Heart left ventricle (tissue), 13 donors: Measurements from ENCODE around the gene STXBP6.

Experiments used
- POLR2A ChIP-seq, 2 donors: fragments of 450-650 bp; IDR thresholded peaks; one replicate each; pipeline ENCODE4 v1.6.1; 2017; ENCODE audit warnings: antibody characterized with exemption in 2 of 2, mild to moderate bottlenecking in 2 of 2, moderate library complexity in 2 of 2
- TF ChIP-seq, protein P1 (sequence below), 12 donors: fragments of 200-600 bp; sonication (generic) in 4 of 12; IDR thresholded peaks; one replicate each; pipeline versions ENCODE4 v1.5.0 to v1.8.0; 2018 to 2022; ENCODE audit warnings: antibody characterized with exemption in 12 of 12, mild to moderate bottlenecking in 5 of 12
- donor health status: ischemic (EF 13 %, LVEDD 7.1; RV severe dilation, severe dysfunction).
- donor health status: DM: no; HTN: yes; CAD: no.
- donor health status: DM: no; HTN: no; CAD: no.
- donor health status: ischemic (EF 25% LVEDD 6.9; RV normal size, moderate dysfunction).
- donor health status: ischemic (EF 25% LVEDD 5.7; RV mildly dilated, moderate dysfunction).
- donor health status: ischemic (EF 35%, LVEDD 5.7; RV mildly dilated, moderate dysfunction).
- donor health status: nonischemic (EF 11% LVEDD 7.7; RV severe dilation, severe dysfunction).
- donor health status: DM: yes; HTN: yes; CAD: no.
- donor health status: PGD.
- donor health status: ischemic (EF 29% LVEDD 5.4; RV normal size, mild dysfunction).
- donor health status: nonischemic (EF 23%, LVEDD 6.1; RV moderate dilation, normal function).

DNA sequence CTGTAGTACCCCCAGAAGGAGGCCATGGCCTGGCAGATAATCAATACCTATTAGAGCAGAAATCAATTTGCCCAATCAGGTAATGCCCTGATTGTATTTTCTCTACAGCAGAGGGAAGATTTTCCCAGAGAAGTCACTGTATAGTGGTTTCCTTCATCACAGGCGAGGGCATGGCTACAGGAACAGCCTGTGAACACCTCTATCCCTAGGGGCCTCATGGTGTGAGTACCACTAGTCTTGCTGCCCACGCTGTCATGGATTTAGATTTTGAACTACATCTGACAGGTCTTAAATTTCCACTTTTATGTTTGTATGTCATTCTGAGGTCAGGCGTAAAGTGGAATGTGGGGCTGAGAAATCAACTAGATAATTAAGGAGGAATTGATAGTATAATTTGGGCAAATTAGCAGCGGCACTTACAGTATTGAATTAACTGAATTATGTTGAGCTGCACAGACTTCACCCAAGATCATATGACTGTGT, 42.4 kb upstream of the STXBP6 start:
- TF ChIP-seq, protein P1, sequence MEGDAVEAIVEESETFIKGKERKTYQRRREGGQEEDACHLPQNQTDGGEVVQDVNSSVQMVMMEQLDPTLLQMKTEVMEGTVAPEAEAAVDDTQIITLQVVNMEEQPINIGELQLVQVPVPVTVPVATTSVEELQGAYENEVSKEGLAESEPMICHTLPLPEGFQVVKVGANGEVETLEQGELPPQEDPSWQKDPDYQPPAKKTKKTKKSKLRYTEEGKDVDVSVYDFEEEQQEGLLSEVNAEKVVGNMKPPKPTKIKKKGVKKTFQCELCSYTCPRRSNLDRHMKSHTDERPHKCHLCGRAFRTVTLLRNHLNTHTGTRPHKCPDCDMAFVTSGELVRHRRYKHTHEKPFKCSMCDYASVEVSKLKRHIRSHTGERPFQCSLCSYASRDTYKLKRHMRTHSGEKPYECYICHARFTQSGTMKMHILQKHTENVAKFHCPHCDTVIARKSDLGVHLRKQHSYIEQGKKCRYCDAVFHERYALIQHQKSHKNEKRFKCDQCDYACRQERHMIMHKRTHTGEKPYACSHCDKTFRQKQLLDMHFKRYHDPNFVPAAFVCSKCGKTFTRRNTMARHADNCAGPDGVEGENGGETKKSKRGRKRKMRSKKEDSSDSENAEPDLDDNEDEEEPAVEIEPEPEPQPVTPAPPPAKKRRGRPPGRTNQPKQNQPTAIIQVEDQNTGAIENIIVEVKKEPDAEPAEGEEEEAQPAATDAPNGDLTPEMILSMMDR (IDR thresholded peaks at IDR 0.05): no peak
- no peak for TF ChIP-seq POLR2A (IDR thresholded peaks at IDR 0.05)
